ENCODE measurements around the gene ANGPT4.

DNA sequence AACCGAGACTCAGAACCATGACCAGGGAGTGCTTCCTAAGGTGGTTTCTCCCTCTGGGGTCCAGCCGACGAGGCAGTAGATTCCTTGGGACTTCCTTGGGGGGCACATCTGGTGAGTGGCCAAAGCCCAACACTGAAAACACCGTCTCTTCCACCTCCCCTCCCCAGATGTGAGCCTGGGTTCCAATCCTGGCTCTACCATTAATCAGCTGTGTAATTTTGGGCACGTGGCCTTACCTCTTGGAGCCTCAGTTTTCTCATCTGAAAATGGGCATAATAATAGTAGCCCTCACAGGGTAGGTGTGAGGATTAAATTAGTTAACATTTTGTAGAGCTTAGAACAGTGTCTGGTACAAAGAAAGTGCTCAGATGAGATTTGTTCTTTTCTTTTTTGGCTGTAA lies 77.1 kb downstream of the ANGPT4 start:
- TF ChIP-seq, protein P1, sequence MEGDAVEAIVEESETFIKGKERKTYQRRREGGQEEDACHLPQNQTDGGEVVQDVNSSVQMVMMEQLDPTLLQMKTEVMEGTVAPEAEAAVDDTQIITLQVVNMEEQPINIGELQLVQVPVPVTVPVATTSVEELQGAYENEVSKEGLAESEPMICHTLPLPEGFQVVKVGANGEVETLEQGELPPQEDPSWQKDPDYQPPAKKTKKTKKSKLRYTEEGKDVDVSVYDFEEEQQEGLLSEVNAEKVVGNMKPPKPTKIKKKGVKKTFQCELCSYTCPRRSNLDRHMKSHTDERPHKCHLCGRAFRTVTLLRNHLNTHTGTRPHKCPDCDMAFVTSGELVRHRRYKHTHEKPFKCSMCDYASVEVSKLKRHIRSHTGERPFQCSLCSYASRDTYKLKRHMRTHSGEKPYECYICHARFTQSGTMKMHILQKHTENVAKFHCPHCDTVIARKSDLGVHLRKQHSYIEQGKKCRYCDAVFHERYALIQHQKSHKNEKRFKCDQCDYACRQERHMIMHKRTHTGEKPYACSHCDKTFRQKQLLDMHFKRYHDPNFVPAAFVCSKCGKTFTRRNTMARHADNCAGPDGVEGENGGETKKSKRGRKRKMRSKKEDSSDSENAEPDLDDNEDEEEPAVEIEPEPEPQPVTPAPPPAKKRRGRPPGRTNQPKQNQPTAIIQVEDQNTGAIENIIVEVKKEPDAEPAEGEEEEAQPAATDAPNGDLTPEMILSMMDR (IDR thresholded peaks at IDR 0.05): no peak
- TF ChIP-seq POLR2AphosphoS5 (IDR thresholded peaks at IDR 0.05) (no peak), POLR2A (IDR thresholded peaks at IDR 0.05) (no peak), EP300 (IDR thresholded peaks at IDR 0.05) (no peak)

All from stomach (tissue), 4 donors.